SK-N-SH (cell line): ENCODE results near the gene NPAS3.

ENCODE experiments used
- CTCF ChIP-seq: fragments of 200-600 bp; sonication (generic); IDR thresholded peaks from 2 replicates; pipeline ENCODE4 v1.6.1; 2017; ENCODE audit warnings: antibody characterized with exemption, mild to moderate bottlenecking, moderate library complexity
- EZH2phosphoT487 ChIP-seq: fragments of 200-600 bp; sonication (generic); IDR thresholded peaks from 2 replicates; pipeline ENCODE4 v1.6.1; 2017; ENCODE audit warnings: low read depth, mixed run types, mild to moderate bottlenecking, antibody characterized with exemption, moderate library complexity, borderline replicate concordance
- FOXM1 ChIP-seq: IDR thresholded peaks from 2 replicates; pipeline ENCODE4 v1.4.0; 2012; ENCODE audit warnings: low read depth, mild to moderate bottlenecking

GRCh38 chr14:33460164-33460563, 521.5 kb downstream of the NPAS3 start:
- TF ChIP-seq CTCF (no peak), FOXM1 (no peak), EZH2phosphoT487 (no peak)
